Fibroblast of lung (primary cell): ENCODE data around the gene KIF26B. TPM values are rescaled to one million over a fixed set of nuclear protein-coding genes. Genes with fewer than 3 reads are reported as not detected.
A peak's percentile ranks its signal among the peaks of the same experiment; 100 is the strongest.

Experiments used
- DNase-seq, 2 donors: peaks; one replicate each; pipeline versions ENCODE4 v3.0.0 to v3.0.0-alpha.2; 2010; ENCODE audit warnings: low read depth in 2 of 2
- H2AFZ ChIP-seq: 2 replicates; pipeline ENCODE4 v1.5.1; 2012; ENCODE audit warnings: low read length, control low read depth, inconsistent platforms
- H3K27ac ChIP-seq: 2 replicates; pipeline ENCODE4 v1.5.1; 2011; ENCODE audit warnings: low read length, control low read depth; ENCODE audit not compliant: insufficient read depth
- H3K27me3 ChIP-seq: 2 replicates; pipeline ENCODE4 v1.5.1; 2011; ENCODE audit warnings: mild to moderate bottlenecking, low read length; ENCODE audit not compliant: control insufficient read depth, insufficient read depth
- H3K36me3 ChIP-seq: 2 replicates; pipeline ENCODE4 v1.5.1; 2011; ENCODE audit warnings: low read length; ENCODE audit not compliant: control insufficient read depth, insufficient read depth
- H3K4me1 ChIP-seq: 2 replicates; pipeline ENCODE4 v1.5.1; 2011; ENCODE audit warnings: low read length; ENCODE audit not compliant: control insufficient read depth, insufficient read depth; ENCODE audit errors: extremely low read depth
- H3K4me2 ChIP-seq: 2 replicates; pipeline ENCODE4 v1.5.1; 2011; ENCODE audit warnings: low read length, control low read depth; ENCODE audit not compliant: insufficient read depth; ENCODE audit errors: extremely low read depth
- H3K4me3 ChIP-seq, 4 experiments: fragments of 200-600 bp in 1 of 4; sonication (generic) in 1 of 4; replicated peaks in 1 of 4; 2 replicates each; pipeline ENCODE4 v1.5.1; 2011 to 2016; ENCODE audit warnings: low read length in 4 of 4, low read depth in 3 of 4, mild to moderate bottlenecking in 3 of 4, control low read depth in 2 of 4, inconsistent platforms in 1 of 4, mixed read lengths in 1 of 4; ENCODE audit not compliant: insufficient read depth in 1 of 4; ENCODE audit errors: control extremely low read depth in 1 of 4
- H3K79me2 ChIP-seq: 2 replicates; pipeline ENCODE4 v1.5.1; 2012; ENCODE audit warnings: mild to moderate bottlenecking, low read length, inconsistent platforms; ENCODE audit not compliant: control insufficient read depth, insufficient read depth
- H3K9ac ChIP-seq: 2 replicates; pipeline ENCODE4 v1.5.1; 2011; ENCODE audit warnings: mild to moderate bottlenecking, low read length, control low read depth; ENCODE audit not compliant: insufficient read depth
- H3K9me3 ChIP-seq: 2 replicates; pipeline ENCODE4 v1.5.1; 2012; ENCODE audit warnings: low read depth, low read length; ENCODE audit not compliant: control insufficient read depth, insufficient read depth
- H4K20me1 ChIP-seq: 2 replicates; pipeline ENCODE4 v1.5.1; 2011; ENCODE audit warnings: low read length; ENCODE audit not compliant: control insufficient read depth, insufficient read depth; ENCODE audit errors: extremely low read depth
- EZH2 ChIP-seq: IDR thresholded peaks from 2 replicates; pipeline ENCODE4 v1.5.1; 2012; ENCODE audit warnings: low read length, control low read depth, mild to moderate bottlenecking; ENCODE audit errors: missing control alignments
- polyA plus RNA-seq, 2 donors: library from polyadenylated mRNA; depleted of rRNA in 1 of 2; stranded (reverse) in 1 of 2; unstranded in 1 of 2; fragments of >200 nt; gene quantifications; 2 replicates each; pipeline ENCODE4 v1.2.1, GENCODE V29; 2011 to 2012; ENCODE audit warnings: missing spikeins in 1 of 2
- total RNA-seq: library from RNA; depleted of rRNA; stranded (reverse); fragments of >200 nt; gene quantifications from 2 replicates; pipeline ENCODE4 v1.2.1, GENCODE V29; 2014
- TF ChIP-seq, protein P1 (sequence below), 2 donors: IDR thresholded peaks in 1 of 2; conservative IDR thresholded peaks in 1 of 2; 1 replicate in 1 of 2; 2 replicates in 1 of 2; pipeline ENCODE4 v1.5.1; 2011 to 2012; ENCODE audit warnings: low read length in 2 of 2, control low read depth in 1 of 2, inconsistent platforms in 1 of 2, low read depth in 1 of 2, mild to moderate bottlenecking in 1 of 2

The KIF26B gene
- total and polyA plus RNA-seq, 2 donors (not counting 1 experiment from before 2014, with no cell fraction given) = 5.3 to 6.1 TPM

DNA sequence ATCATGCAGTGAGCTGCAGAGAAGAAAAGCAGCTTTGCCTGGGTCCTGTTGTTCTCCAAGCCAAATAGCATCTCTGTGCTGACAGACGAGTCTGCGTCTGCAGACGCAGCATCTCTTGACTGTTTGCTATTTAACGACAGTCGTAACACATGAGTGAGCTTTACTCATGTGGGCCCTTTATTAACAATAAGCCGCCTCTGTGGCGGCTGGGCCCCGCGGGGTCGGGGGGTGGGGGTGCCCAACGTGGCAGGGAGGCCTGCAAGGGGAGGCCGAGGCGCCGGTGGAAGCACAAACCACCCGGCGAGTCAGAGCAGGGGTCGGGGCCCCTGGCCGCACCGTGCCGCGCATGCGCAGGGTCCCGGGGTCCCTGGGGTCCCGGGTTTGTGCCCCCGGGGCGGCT, 435.1 kb downstream of the KIF26B start:
- no peaks in the 10 kb centered on the region for H3K9me3 ChIP-seq
- H3K4me2 ChIP-seq = no peak overlapping the region
- TF ChIP-seq EZH2 = no peak
- TF ChIP-seq, protein P1, sequence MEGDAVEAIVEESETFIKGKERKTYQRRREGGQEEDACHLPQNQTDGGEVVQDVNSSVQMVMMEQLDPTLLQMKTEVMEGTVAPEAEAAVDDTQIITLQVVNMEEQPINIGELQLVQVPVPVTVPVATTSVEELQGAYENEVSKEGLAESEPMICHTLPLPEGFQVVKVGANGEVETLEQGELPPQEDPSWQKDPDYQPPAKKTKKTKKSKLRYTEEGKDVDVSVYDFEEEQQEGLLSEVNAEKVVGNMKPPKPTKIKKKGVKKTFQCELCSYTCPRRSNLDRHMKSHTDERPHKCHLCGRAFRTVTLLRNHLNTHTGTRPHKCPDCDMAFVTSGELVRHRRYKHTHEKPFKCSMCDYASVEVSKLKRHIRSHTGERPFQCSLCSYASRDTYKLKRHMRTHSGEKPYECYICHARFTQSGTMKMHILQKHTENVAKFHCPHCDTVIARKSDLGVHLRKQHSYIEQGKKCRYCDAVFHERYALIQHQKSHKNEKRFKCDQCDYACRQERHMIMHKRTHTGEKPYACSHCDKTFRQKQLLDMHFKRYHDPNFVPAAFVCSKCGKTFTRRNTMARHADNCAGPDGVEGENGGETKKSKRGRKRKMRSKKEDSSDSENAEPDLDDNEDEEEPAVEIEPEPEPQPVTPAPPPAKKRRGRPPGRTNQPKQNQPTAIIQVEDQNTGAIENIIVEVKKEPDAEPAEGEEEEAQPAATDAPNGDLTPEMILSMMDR (conservative IDR thresholded peaks at IDR 0.05 in 1 of 2, IDR thresholded peaks at IDR 0.05 in 1 of 2; ENCODE audit: low read depth in 1 of 2, low read length in 2 of 2) = no peak
- no peaks in the 10 kb centered on the region for H4K20me1 ChIP-seq
- no peak for DNase-seq
- no peaks in the 10 kb centered on the region for H3K36me3 ChIP-seq
- no peaks in the 10 kb centered on the region for H3K27me3 ChIP-seq
- no peak overlapping the region for H2AFZ ChIP-seq
- H3K9ac ChIP-seq = no peak overlapping the region
- H3K4me1 ChIP-seq = no peaks in the 10 kb centered on the region
- no peaks in the 10 kb centered on the region for H3K79me2 ChIP-seq
- no peak overlapping the region for H3K27ac ChIP-seq
- no peak overlapping the region for H3K4me3 ChIP-seq

DNA sequence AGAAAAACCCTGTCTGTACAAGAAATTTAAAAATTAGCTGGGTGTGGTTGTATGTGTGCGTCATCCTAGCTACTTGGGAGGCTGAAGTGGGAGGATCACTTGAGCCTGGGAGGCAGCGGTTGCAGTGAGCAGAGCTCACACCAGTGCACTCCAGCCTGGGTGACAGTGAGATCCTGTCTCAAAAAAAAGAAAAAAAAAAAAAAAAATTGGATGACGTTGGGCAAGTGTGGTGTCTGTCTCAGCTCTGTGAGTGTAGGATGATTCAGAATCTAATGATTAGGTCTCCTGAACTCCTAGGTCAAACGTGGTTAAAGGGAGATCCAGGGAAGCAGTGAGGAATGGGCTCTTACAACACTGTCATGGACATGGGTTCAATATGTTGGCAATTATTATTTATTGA, 435.9 kb downstream of the KIF26B start:
- H3K4me3 ChIP-seq = no peak overlapping the region
- H3K36me3 ChIP-seq = no peaks in the 10 kb centered on the region
- no peaks in the 10 kb centered on the region for H3K27me3 ChIP-seq
- no peaks in the 10 kb centered on the region for H4K20me1 ChIP-seq
- TF ChIP-seq EZH2 = no peak
- TF ChIP-seq, protein P1 (conservative IDR thresholded peaks at IDR 0.05 in 1 of 2, IDR thresholded peaks at IDR 0.05 in 1 of 2; ENCODE audit: low read depth in 1 of 2, low read length in 2 of 2) = no peak
- no peaks in the 10 kb centered on the region for H3K4me1 ChIP-seq
- H3K9ac ChIP-seq = no peak overlapping the region
- no peaks in the 10 kb centered on the region for H3K79me2 ChIP-seq
- H2AFZ ChIP-seq = no peak overlapping the region
- peak in 1 of 2 donors; percentile 11 for DNase-seq
- no peaks in the 10 kb centered on the region for H3K9me3 ChIP-seq
- H3K27ac ChIP-seq = no peak overlapping the region
- H3K4me2 ChIP-seq = no peak overlapping the region

DNA sequence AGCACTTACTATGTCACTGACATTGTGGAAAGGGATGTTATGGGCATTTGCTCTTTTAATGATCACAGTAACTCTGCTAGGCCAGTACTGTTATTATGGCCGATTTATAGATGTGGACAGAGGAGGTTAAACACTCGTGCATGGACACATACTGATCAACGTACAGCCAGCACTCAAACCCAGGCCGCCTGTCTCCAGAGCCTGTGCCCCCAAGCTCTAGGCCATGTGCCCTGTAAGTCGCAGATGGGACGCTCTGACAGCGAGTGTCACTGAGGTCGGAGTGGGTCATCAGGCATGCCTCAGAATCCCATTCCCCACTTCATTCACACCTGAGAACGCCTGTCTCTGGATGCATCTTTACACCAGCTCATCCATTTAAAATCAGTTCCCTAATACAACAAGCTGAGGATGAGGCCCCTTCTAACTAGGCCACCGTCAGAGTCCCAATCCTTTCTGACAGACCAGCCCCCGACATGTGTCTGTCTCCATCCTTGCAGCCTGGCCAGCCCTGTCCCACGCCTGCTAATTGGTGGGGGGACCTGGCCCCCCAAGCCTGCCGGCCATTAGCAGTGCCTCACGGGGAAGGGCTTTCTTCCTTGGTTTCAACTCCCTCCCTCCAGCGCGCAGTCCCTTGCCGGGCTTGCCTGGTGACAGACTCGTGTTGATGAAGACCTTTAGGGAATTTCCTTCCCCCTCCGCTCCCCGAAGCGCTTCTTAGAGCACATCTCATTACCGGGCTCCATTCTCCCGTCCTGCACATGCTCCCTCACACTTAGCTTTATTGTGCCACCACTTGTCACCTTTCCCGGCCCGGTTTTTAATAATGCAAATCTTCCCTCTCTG, 436.8 kb downstream of the KIF26B start:
- no peaks in the 10 kb centered on the region for H3K36me3 ChIP-seq
- no peaks in the 10 kb centered on the region for H3K27me3 ChIP-seq
- H2AFZ ChIP-seq = no peak overlapping the region
- no peaks in the 10 kb centered on the region for H3K79me2 ChIP-seq
- TF ChIP-seq EZH2 = no peak
- TF ChIP-seq, protein P1 (conservative IDR thresholded peaks at IDR 0.05 in 1 of 2, IDR thresholded peaks at IDR 0.05 in 1 of 2; ENCODE audit: low read depth in 1 of 2, low read length in 2 of 2) = no peak
- H3K4me1 ChIP-seq = no peaks in the 10 kb centered on the region
- H3K9ac ChIP-seq = no peak overlapping the region
- no peak for DNase-seq
- H3K27ac ChIP-seq = no peak overlapping the region
- H3K4me2 ChIP-seq = no peak overlapping the region
- H3K9me3 ChIP-seq = no peaks in the 10 kb centered on the region
- no peaks in the 10 kb centered on the region for H4K20me1 ChIP-seq
- H3K4me3 ChIP-seq = no peak overlapping the region
